GM19395 (cell line): Measurements from ENCODE around the gene RUFY1.
"Not testable (repeated sequence)": the region's sequence is repeated elsewhere in the genome, so short reads cannot be mapped to it uniquely, and the experiment has no call there.

Experiments used
- ATAC-seq: cut with Tn5 transposase; IDR thresholded peaks from one replicate; pipeline ENCODE4 v1.9.1; 2021; ENCODE audit warnings: mild to moderate bottlenecking, moderate library complexity; ENCODE audit not compliant: unreplicated experiment

RUFY1 gene

DNA sequence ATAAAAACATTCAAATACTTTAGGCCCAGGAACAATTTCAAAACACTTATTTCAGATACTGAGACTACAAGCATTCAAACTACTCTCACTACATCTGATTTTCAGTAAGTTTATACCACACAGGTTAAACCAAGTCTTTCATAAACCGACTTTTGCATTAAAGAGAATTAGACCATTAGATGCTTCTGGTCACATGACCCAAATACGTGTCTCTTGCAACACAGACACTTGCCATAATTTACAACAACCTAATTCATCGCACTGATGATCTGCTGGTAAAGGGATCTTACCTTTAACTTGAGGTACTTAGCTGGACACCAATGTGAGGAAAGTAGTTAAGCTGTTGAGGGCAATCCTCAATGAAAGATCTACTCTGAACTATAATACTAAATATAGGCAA lies 69.9 kb downstream of the RUFY1 start:
- ATAC-seq: no peak

DNA sequence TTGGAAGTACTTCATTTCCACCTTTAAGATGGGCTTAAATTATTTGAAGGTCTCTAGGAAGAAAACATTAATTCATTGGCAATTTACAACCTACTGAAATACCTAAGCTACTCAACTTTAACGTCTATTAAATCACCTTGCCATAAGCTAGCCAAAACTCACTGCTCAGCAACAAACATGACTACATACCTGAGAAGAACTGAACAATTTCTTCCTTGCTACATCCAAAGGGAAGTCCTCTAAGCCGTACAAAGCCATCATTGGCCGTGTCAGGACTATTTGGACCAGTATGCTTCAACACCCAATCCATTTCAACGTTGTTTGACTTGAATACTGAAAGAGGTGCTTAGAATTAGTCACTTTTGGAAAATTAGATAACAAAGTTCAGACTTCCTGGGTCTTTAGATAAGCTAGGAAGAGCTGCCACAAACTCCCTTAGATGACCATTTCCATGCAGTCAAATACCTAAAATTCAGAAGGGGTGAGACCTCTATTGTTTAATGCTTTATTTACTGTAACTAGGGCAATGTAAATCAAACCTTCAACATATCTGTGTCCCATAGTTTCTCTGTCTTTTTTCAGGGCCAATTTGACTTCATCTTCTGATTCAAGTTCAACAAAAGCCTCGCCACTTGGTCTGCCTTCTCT lies 70.5 kb downstream of the RUFY1 start:
- ATAC-seq: no peak

DNA sequence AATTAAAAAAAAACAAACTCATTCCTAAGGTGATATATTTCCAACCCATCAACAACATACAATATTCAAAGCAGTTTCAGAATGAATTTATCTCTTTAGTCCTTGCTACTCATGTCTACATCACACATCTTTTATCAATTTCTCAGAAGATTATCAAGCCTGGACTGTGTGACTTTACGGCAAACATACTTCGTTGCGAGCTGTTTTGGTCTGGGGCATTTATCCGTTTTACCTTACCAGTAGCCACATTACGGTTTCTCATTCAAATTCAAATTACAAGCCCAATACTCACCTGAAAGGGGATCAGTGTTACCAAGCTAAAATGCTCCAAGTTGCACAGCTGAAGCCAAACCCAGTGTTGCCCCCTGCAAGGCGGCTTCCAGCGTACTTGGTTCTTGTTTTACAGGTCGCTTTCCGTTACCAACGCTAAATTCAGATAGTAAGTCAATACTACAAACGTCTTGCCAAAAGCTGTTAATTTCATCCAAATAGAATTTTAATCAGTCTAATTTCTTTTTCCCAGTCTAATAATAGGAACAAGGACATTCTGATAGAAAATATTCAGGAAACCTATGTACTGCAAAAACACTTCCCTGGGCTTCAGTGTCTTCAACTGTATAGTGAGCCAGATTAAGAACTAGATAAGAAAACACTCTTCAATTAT lies 71.3 kb downstream of the RUFY1 start:
- ATAC-seq: no peak

DNA sequence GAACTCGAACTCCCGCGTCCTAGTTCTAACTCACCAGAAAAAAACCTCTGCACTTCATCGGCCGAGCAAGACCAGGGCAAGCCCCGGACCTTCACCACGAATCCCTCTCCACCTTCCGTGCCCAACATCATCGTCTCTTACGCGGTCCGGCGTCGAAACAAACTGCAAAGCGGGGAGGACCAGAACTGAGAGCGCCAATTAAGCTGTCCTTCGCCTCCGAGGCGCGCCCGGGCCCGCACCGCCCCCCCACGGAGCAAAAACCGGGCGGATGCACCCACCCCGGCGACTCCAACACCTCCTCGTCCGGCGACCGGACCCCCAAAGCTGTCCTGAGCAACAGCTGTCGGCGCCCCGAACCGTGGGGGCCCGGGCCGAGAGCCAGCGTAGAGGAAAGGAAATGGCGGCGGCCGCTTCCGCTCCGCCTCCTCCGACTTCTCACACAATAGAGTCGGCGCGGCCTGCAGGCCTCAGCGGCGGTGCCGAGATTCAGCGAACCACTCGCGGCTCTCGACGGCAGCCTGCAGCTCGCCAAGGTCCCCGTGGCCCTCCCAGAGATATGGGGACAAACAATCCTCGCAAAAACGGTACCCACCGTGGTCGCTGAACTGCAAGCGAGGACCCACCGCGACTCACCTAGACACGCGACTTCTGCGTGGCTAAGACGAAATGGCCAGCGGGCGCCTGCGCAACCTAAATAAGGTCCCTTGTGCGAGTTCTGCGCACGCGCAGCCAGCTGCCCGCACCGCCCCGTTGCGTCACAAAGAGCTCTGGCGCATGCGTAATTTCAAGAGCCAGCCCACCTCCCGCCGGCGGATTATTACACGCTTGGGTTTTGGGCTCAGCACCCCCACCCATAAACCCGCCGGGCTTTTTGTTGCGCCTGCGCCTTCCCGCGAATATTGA lies 72.9 kb downstream of the RUFY1 start, which contains the start of gene HNRNPH1:
HNRNPH1 (minus strand) TSS at position 669 of the 903 bp plus-strand sequence; CDS start at position 131, 538 bp downstream.
- peak; percentile 74 for ATAC-seq

DNA sequence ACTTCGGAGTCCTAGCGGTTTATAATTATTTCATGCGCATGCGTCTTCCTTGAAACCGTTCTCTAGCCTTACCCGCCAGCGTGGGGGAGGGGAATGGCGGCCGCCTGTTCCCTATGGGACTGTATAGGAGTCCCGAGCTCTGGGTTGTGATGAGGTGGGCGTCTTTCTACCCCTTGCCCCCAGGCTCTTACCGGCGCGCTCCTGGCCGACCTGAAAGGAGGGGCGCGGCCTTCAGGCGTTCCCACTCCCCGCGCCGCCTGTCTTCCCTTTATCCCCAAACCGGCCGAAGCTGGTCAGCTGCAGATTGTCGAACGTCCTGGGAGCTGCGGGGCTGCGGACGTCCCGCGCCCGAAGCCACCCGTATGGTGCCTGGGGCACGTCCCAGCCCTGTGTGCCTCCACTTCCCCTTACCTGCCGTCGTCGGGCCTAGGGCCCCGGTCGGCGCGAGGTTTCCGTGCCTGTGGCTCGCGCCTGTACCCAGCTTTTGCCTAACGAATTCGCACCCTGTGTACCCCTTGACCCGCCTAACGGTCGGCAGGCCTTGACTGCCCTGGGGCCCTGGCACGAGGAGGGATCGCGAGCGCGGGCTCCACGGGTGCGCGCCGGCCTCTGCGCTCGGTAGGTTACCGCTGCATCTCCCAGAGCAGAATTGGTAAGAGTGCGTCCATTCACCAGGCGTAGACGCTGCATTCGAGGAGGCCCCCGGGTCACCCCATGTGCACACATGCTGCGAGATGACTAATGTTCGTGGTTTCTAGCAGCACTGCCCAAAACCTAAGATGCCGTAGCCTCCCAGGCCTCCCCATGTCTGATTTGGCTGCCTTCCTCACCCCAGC lies 73.8 kb downstream of the RUFY1 start:
- ATAC-seq: peak; percentile 22

DNA sequence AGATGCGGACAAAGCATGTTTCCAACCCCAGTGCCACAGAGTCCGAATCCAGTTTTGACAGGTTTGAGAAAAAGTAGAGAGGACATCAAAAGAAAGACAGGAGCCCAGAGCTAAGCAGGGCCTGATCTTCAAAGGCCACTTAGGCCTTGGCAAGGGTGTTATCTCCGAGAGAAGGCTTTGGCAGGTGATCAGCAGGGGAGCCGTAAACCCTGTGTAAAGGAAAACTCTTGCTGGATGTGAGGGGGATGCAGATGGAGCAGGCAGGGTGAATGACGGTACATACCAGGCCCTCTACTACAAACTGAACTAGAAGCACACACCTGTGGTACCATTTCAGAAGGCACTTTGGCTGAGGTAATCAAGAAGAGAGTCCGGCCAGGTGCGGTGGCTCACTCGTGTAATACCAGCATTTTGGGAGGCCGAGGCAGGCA lies 74.5 kb downstream of the RUFY1 start:
- ATAC-seq: no peak

DNA sequence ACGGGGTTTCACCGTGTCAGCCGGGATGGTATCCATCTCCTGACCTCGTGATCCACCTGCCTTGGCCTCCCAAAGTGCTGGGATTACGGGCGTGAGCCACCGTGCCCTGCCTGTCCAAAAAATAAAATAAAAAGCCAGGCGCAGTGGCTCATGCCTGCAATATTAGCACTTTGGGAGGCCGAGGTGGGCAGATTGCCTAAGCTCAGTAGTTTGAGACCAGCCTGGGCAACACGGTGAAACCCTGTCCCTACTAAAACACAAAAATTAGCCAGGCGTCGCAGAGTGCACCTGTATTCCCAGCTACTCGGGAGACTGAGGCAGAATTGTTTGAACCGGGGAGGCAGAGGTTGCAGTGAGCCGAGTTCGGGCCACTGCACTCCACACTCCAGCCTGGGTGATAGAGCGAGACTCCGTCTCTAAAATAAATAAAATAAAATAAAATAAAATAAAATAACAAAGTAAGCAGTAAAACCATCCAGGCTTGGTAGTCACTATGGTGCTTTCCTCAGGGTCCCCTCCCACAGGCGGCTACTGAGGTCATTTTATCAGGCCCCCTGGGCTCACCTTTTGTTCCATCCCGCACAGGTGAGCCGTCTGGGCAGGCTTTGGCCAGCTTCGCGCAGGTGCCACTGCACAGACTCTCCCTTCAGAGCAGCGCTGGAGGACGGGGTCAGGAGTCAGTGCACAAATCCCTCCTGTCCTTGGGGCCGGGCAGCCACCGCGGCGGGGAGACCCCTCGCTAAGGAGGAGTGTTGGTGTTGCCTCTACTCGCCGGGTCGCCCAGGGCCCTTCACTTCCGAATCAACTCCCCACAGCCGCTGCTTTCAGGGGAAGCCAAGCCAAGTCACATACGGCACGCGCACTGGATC lies 83.4 kb downstream of the RUFY1 start:
- peak; percentile 65 for ATAC-seq

DNA sequence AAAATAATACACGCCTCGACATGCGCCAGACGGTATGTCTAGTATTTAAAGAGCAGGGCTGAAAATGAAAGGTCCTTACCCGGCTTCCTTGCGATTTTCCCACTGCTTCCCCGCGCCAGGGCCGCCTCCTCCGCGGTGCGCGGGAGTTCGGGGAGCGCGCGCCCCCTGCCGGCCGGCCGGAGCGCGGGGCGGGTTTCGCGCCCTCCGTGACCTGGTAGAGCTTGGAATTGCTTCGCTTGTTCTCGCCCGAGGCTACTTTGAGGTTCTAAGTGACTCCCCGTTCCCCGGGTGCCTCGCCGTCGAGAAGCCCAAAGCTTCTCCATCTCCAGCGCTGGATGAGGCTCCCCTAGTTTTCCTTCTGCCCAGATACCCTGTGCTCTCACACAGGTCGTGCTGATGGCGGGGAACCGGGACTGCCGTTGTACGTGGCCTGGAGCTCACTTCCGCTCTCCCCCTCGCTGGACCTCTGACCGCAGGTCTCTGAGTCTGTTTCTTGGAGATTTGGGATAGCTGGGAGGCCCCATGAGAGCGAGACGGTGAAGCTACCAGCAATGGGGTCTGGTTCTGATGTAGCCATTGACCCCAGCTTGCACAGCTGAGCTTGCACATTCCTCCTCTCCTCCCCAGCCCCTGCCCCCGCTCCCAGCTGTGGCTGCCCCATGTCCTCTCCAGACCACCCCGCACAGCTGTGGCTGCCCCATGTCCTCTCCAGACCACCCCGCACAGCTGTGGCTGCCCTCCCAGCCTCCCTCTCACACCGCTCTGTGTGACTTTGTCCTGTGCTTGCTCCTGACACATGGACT lies 84.2 kb downstream of the RUFY1 start:
- peak; percentile 94 for ATAC-seq

DNA sequence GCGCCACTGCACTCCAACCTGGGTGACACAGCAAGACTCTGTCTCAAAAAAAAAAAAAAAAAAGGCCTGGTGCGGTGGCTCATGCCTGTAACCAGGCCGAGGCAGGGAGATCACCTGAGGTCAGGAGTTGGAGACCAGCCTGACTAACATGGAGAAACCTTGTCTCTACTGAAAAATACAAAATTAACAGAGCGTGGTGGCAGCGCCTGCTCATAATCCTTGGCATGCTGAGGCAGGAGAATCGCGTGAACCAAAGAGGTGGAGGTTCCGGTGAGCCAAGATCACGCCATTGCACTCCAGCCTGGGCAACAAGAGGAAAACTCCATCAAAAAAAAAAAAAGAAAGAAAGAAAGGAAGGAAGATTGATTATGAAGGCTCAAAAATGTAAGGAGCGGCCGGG lies 88.9 kb downstream of the RUFY1 start:
- ATAC-seq: not testable (repeated sequence)

DNA sequence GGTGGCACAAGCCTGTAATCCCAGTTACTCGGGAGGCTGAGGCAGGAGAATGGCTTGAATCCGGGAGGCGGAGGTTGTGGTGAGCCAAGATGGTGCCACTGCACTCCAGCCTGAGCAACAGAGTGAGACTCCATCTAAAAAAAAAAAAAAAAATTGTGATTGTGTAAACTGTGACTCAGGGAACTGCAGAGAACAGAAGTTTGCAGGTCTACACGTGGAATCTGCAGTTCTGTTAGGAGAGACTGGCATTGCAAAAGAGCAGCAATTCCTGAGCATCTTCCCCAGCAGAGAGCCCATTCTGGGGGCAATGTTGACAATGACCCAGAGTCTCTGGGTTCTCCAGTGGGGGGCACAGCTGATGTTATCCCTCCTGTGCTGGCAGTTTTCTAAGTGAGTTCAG lies 91.4 kb downstream of the RUFY1 start:
- ATAC-seq: not testable (repeated sequence)

DNA sequence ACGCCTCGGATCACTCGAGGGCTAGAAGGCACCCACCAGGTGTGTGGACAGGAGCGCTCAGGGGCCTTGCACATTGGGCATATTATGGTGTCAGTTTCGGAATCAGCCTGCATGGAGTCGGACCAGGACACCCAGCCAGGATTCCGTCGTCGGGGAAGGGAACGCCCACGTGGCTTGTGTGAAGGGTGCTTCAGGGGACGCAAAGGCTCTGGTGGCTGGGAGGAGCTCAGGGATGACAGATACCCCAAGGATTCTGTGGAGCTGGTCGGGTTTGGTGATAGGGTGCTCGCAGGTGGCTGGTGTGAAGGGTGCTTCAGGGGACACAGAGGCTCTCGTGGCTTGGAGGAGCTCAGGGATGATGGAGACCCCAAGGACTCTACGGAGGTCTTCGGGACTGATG lies 92.3 kb downstream of the RUFY1 start:
- not testable (repeated sequence) for ATAC-seq

DNA sequence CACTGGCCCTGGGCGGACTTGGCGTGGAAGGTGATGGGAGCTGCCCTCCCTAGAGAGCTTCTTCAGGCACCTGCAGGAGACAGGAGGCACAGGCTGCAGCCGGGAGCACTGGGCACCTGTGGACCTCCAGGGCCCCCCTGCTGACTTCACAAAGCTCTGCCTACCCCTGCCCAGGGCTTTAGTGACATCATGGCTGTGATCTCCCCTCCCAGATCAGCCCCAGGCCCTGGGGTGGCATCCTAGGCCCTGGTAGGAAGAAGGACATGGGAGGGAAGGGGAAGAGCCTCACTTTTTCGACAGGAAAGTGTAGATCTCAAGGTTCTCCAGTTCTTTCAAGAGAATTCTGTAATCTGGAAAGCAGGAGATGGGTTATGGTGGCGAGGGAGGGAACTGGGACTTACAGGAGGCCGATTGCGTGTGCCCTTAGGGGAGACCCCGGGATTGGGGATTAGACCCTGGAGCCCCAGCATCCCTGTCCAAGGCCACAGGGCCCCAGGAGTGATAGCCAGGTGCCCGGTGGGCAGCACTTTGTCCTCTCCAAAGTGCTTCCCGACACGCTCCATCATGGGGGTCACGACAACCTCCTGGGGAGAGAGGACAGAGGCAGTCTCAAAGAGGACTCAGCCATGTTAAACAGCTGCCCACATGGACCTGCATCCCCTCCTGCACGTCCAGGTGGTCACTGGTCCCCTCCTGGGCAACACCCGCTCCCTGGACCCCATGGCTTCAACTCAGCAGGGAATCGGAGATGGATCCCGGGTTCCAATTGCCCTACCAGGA lies 93.0 kb downstream of the RUFY1 start:
- ATAC-seq: not testable (repeated sequence)

DNA sequence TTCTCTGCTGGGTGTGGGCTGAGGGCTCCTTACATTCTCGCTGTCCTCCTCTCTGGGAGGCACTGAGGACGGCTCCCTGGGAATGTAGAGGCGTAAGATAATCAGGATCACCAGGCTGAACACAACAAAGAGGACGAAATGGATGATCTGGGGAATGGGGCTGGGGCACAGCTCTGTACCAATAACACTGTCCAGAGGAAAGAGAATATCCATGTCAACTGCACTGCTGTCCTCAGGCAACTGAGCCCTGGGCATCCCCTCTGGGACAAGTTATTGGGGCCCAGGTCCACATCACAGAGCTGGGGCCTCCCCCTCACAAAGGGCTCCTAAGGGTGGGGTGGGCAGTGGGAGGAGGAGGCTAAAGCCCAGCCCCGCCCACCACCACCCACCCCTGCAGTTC lies 94.4 kb downstream of the RUFY1 start:
- not testable (repeated sequence) for ATAC-seq

DNA sequence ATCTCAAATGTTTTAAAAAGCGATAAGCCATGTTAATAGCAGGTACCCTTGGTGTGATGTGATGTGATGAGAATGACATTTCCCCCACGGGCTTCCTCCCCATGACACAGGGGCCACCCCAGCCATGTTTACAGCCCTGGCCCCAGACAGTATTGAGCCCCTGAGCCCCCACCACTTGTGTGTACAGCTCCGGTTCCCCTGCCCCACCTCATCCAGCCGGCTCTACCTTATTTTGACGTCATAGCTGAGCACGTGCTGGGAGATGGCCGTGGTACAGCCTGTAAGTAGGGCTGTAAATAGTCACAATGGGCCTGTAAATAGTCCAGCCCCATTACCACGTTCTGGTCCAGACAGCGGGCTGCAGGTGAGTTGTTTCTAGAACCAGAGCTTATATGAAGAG lies 98.1 kb downstream of the RUFY1 start:
- no peak for ATAC-seq

DNA sequence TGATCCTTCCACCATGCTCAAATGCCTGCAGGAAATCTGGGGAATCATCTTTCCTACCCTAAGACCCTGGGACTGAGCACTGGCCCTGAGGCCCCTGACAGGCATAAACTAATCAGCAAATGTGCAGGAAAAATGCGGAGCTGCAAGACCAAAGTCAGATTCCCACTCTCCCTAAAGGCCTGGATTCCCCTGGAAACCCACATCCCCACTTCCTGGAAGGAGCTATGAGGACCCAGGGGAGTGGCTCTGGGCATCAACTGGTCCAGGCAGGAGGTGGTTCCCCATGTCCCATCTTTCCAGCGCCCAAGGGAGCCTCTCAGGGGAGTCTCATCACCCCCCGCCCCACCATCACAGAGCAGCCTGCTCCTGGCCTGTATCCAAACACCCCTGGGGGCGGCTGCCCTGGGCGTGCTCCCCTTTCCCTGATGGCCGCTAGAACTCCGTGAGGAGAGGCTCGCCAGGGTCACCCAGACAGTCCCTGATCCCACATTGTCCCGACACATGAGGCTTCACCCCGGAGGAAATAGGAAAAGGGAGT lies 98.9 kb downstream of the RUFY1 start:
- not testable (repeated sequence) for ATAC-seq

DNA sequence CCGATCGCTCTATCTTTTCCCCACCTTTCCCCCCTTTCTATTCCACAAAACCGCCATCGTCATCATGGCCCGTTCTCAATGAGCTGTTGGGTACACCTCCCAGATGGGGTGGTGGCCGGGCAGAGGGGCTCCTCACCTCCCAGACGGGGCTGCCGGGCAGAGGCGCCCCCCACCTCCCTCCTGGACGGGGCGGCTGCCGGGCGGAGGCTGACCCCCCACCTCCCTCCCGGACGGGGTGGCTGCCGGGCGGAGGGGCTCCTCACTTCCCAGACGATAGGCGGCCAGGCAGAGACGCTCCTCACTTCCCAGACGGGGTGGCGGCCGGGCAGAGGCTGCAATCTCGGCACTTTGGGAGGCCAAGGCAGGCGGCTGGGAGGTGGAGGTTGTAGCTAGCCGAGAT lies 99.9 kb downstream of the RUFY1 start:
- not testable (repeated sequence) for ATAC-seq

DNA sequence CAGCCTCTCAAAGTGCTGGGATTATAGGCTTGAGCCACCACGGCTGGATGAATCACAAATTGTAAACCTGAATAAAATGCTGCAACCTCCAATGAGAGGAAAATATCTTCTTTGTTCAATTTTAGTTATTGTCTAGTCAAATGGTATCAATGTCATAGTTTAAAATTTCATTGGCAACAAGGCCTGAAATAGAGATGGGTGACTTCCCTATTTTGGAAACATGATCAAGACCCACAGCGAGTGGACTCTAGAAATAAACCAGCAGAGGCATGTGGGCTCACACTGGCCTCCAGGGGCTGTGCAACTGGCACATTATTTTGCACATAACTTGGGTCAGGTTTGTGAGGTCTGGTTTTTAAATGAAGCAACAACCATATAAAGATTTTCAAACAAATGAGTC lies 102.8 kb downstream of the RUFY1 start:
- ATAC-seq: not testable (repeated sequence)
